ENCODE data around the gene NDP.

DNA sequence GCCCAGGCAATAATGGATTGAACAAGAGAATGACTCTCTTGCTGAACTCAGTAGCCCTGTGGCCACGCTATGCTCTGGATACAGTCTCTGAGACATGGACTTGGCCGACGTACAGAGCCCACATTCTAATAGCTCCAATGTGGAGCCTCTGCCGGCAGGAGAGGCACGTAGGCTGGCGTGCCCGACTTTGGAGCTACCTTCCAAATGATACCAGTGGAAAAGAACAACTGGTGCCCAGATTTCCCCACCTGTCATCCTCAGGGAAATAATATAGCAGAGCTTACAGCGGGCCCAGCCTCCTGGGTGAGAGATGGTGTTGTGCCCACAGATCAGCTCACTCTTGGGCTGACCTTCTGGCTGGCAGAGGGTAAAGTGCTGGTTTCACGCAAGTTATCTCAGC, 10.6 kb downstream of the NDP start:
- TF ChIP-seq, protein P1, sequence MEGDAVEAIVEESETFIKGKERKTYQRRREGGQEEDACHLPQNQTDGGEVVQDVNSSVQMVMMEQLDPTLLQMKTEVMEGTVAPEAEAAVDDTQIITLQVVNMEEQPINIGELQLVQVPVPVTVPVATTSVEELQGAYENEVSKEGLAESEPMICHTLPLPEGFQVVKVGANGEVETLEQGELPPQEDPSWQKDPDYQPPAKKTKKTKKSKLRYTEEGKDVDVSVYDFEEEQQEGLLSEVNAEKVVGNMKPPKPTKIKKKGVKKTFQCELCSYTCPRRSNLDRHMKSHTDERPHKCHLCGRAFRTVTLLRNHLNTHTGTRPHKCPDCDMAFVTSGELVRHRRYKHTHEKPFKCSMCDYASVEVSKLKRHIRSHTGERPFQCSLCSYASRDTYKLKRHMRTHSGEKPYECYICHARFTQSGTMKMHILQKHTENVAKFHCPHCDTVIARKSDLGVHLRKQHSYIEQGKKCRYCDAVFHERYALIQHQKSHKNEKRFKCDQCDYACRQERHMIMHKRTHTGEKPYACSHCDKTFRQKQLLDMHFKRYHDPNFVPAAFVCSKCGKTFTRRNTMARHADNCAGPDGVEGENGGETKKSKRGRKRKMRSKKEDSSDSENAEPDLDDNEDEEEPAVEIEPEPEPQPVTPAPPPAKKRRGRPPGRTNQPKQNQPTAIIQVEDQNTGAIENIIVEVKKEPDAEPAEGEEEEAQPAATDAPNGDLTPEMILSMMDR (IDR thresholded peaks at IDR 0.05): no peak
- no peak for TF ChIP-seq POLR2A (IDR thresholded peaks at IDR 0.05)

Data from right lobe of liver (tissue), 4 donors.